HepG2 (cell line): ENCODE measurements around the gene SLC45A3. TPM values are rescaled to one million over a fixed set of nuclear protein-coding genes. Genes with fewer than 3 reads are reported as not detected.
"Not testable (repeated sequence)": the region's sequence is repeated elsewhere in the genome, so short reads cannot be mapped to it uniquely, and the experiment has no call there.

ENCODE experiments used
- ATAC-seq: fragments of 200-7000 bp; cut with Tn5 transposase; 3 replicates; pipeline ENCODE4 v1.9.1; 2020; ENCODE audit warnings: mild to moderate bottlenecking, moderate library complexity
- BruUV-seq: library from RNA; stranded (reverse); fragments of 400-500 nt; replicated peaks from 2 replicates; lab custom pipeline; 2021; lab: Mats Ljungman, UMichigan
- CTCF ChIA-PET: fragments of 300-600 bp; formaldehyde crosslinking; extraction: SDS; loops from one replicate; lab custom pipeline; 2021; ENCODE audit warnings: low total read pairs, inconsistent platforms, low intra/inter-chr PET ratio; lab: Yijun Ruan, JAX
- POLR2A ChIA-PET: fragments of 350-600 bp; sonication (Branson Sonifier 250); formaldehyde crosslinking; loops from one replicate; lab custom pipeline; 2020; ENCODE audit warnings: antibody characterized with exemption, inconsistent platforms; lab: Yijun Ruan, JAX
- DNase-seq: peaks from one replicate; pipeline ENCODE4 v3.0.0-alpha.2; 2015; ENCODE audit warnings: low spot score
- FAIRE-seq: peaks from 3 replicates; lab custom pipeline; 2011; peaks lifted over from hg19 to GRCh38; lab: Jason Lieb, UNC
- H2AFZ ChIP-seq: one replicate; pipeline ENCODE4 v1.6.1; 2011; ENCODE audit warnings: low read length, inconsistent platforms
- H3K27ac ChIP-seq: fragments of 300-600 bp; 3 replicates; pipeline ENCODE4 v1.8.0; 2011; ENCODE audit warnings: mixed run types, mild to moderate bottlenecking, mixed read lengths, low read length, inconsistent platforms; ENCODE audit not compliant: insufficient read depth; ENCODE audit errors: extremely low read length
- H3K27me3 ChIP-seq, 2 experiments: fragments of 200-600 bp in 1 of 2; 2 replicates in 1 of 2; 3 replicates in 1 of 2; pipeline versions ENCODE4 v1.6.0 to v1.8.0; 2011; ENCODE audit warnings: low read length in 2 of 2, mild to moderate bottlenecking in 2 of 2, moderate library complexity in 2 of 2, inconsistent platforms in 1 of 2; ENCODE audit not compliant: insufficient read depth in 2 of 2, control insufficient read depth in 1 of 2
- H3K36me3 ChIP-seq, 2 experiments: fragments of 200-600 bp in 1 of 2; replicated peaks in 1 of 2; 2 replicates in 1 of 2; 3 replicates in 1 of 2; pipeline versions ENCODE4 v1.5.1 to v1.8.0; 2011; ENCODE audit warnings: low read length in 2 of 2, inconsistent platforms in 1 of 2; ENCODE audit not compliant: insufficient read depth in 2 of 2, control insufficient read depth in 1 of 2
- H3K4me1 ChIP-seq: 2 replicates; pipeline ENCODE4 v1.5.1; 2012; ENCODE audit warnings: low read length, inconsistent platforms; ENCODE audit not compliant: insufficient read depth
- H3K4me2 ChIP-seq: 2 replicates; pipeline ENCODE4 v1.6.0; 2011; ENCODE audit warnings: low read depth, low read length, inconsistent platforms
- H3K4me3 ChIP-seq, 3 experiments: fragments of 200-600 bp in 1 of 3; sonication (generic), shearing (Covaris generic) in 1 of 3; replicated peaks in 1 of 3; 2 replicates each; pipeline ENCODE4 v1.5.1; 2011 to 2016; ENCODE audit warnings: low read length in 3 of 3, inconsistent platforms in 2 of 3, low read depth in 2 of 3, mild to moderate bottlenecking in 2 of 3, control low read depth in 1 of 3, mixed read lengths in 1 of 3; ENCODE audit not compliant: insufficient read depth in 1 of 3
- H3K79me2 ChIP-seq: one replicate; pipeline ENCODE4 v1.6.1; 2011; ENCODE audit warnings: low read length, inconsistent platforms; ENCODE audit not compliant: insufficient read depth
- H3K9ac ChIP-seq: 2 replicates; pipeline ENCODE4 v1.6.0; 2011; ENCODE audit warnings: mild to moderate bottlenecking, low read depth, low read length, inconsistent platforms; ENCODE audit not compliant: insufficient read depth
- H3K9me3 ChIP-seq: 2 replicates; pipeline ENCODE4 v1.5.1; 2012; ENCODE audit warnings: mild to moderate bottlenecking, low read length
- H4K20me1 ChIP-seq: 2 replicates; pipeline ENCODE4 v1.6.0; 2011; ENCODE audit warnings: inconsistent platforms, mild to moderate bottlenecking, low read length, moderate library complexity; ENCODE audit not compliant: insufficient read depth
- AKNA ChIP-seq: sonication (generic); formaldehyde crosslinking; IDR thresholded peaks from 2 replicates; pipeline ENCODE4 v1.4.0; 2020; ENCODE audit warnings: missing genetic modification reagents, borderline replicate concordance
- CREB1 ChIP-seq, 2 experiments: fragments of 450-650 bp in 1 of 2; IDR thresholded peaks; 2 replicates each; pipeline ENCODE4 v1.6.1; 2016 to 2017; ENCODE audit warnings: control low read depth in 1 of 2, mild to moderate bottlenecking in 1 of 2, missing compliant biosample characterization in 1 of 2, missing genetic modification characterization in 1 of 2
- EED ChIP-seq: sonication (generic); formaldehyde crosslinking; IDR thresholded peaks from 2 replicates; pipeline ENCODE4 v1.5.0; 2020; ENCODE audit warnings: mild to moderate bottlenecking, missing genetic modification reagents
- MXI1 ChIP-seq: IDR thresholded peaks from 3 replicates; pipeline ENCODE4 v1.6.1; 2012; ENCODE audit warnings: low read depth, low read length, inconsistent platforms, borderline replicate concordance
- MYPOP ChIP-seq: sonication (generic); formaldehyde crosslinking; IDR thresholded peaks from 2 replicates; pipeline ENCODE4 v1.8.1; 2023; ENCODE audit warnings: mild to moderate bottlenecking, moderate library complexity, missing genetic modification reagents
- SOX5 ChIP-seq: IDR thresholded peaks from 2 replicates; pipeline ENCODE4 v1.6.1; 2016; ENCODE audit warnings: borderline replicate concordance
- THAP8 ChIP-seq: sonication (generic); formaldehyde crosslinking; IDR thresholded peaks from 2 replicates; pipeline ENCODE4 v1.5.1; 2020; ENCODE audit warnings: missing genetic modification reagents, mild to moderate bottlenecking, borderline replicate concordance
- WIZ ChIP-seq: sonication (generic); formaldehyde crosslinking; IDR thresholded peaks from 2 replicates; pipeline ENCODE4 v1.5.1; 2020; ENCODE audit warnings: mild to moderate bottlenecking, missing genetic modification reagents
- ZEB1 ChIP-seq: IDR thresholded peaks from 2 replicates; pipeline ENCODE4 v1.6.1; 2012; ENCODE audit warnings: mild to moderate bottlenecking, low read depth, inconsistent platforms; ENCODE audit not compliant: insufficient replicate concordance
- ZFP36L1 ChIP-seq: sonication (generic); formaldehyde crosslinking; IDR thresholded peaks from 2 replicates; pipeline ENCODE4 v1.8.0; 2022; ENCODE audit warnings: mild to moderate bottlenecking, missing genetic modification reagents, moderate library complexity
- ZNF772 ChIP-seq: sonication (generic); formaldehyde crosslinking; IDR thresholded peaks from 2 replicates; pipeline ENCODE4 v1.5.0; 2020; ENCODE audit warnings: mild to moderate bottlenecking, missing genetic modification reagents
- WGBS: methylation state at CpG from one replicate; pipeline ENCODE4 v1.1.6; 2017; ENCODE audit warnings: low lambda C conversion rate; 5-methylcytosine and 5-hydroxymethylcytosine counted together
- in situ Hi-C: cut with HindIII; loops from 2 replicates; pipeline ENCODE4 v1.10.0; 2017; ENCODE audit warnings: low pct_unique_long_range_greater_than_20kb; ENCODE audit not compliant: extremely low pct_ligation_motif_present
- intact Hi-C: fragments of 100-400 bp; cut with micrococcal nuclease; formaldehyde crosslinking; loops from one replicate; pipeline ENCODE4 v1.10.0; 2022; ENCODE audit not compliant: unreplicated experiment
- polyA plus RNA-seq, 8 experiments: library from polyadenylated mRNA; depleted of rRNA in 3 of 8; stranded (reverse) in 7 of 8; unstranded in 1 of 8; fragments of >200 nt; fragmentation: Illumina TruSeq in 4 of 8; extraction: Trizol in 4 of 8; gene quantifications; 2 replicates each; pipeline versions ENCODE4 v1.2.1 to v1.2.3, GENCODE V29; 2011 to 2016; ENCODE audit warnings: low read depth in 4 of 8, missing spikeins in 1 of 8, mixed read lengths in 1 of 8; ENCODE audit not compliant: insufficient read depth in 1 of 8
- total RNA-seq, 5 experiments: library from RNA; depleted of rRNA; stranded (reverse); fragments of >200 nt; fragmentation: Illumina TruSeq; extraction: Trizol; gene quantifications; 2 replicates each; pipeline ENCODE4 v1.2.3, GENCODE V29; 2016; ENCODE audit warnings: low read depth in 1 of 5

The SLC45A3 gene
- total and polyA plus RNA-seq, 2 of the 13 experiments (the other 11 are each of a cell fraction or from before 2014, with no cell fraction given) = 3.4 to 4.1 TPM

GRCh38 chr1:205725514-205725913 lies 45.2 kb upstream of the SLC45A3 start:
- H3K4me2 ChIP-seq = no peak overlapping the region
- H3K9me3 ChIP-seq = no peaks in the 10 kb centered on the region
- no TSS peak for BruUV-seq
- TF ChIP-seq CREB1 (IDR thresholded peaks at IDR 0.05) (no peak), CREB1 (CRISPR knock-in tag; IDR thresholded peaks at IDR 0.05) (no peak), WIZ (CRISPR knock-in tag) (no peak), MYPOP (CRISPR knock-in tag) (no peak), AKNA (CRISPR knock-in tag) (no peak), ZFP36L1 (CRISPR knock-in tag) (no peak), ZEB1 (no peak), ZNF772 (CRISPR knock-in tag) (no peak), MXI1 (no peak), SOX5 (CRISPR knock-in tag) (no peak), THAP8 (CRISPR knock-in tag) (no peak), EED (CRISPR knock-in tag) (no peak)
- no peak overlapping the region for H3K9ac ChIP-seq
- H3K4me3 ChIP-seq = no peak overlapping the region
- no peak for ATAC-seq
- no peak for DNase-seq
- no peak for FAIRE-seq
- POLR2A ChIA-PET = no interaction called here
- H3K27ac ChIP-seq = peak overlapping the region; percentile 38
- no peak overlapping the region for H2AFZ ChIP-seq
- H3K36me3 ChIP-seq = peaks cover 5 to 37% of the 10 kb centered on the region in 2 experiments; a peak in 4 of 5 replicates
- 21% methylated on average over 1 of the region's 1 CpG for WGBS
- peaks cover 56% of the 10 kb centered on the region for H3K4me1 ChIP-seq
- H3K27me3 ChIP-seq = no peaks in the 10 kb centered on the region
- intact Hi-C loops = no loop called here
- in situ Hi-C loops = no loop called here
- CTCF ChIA-PET = no interaction called here
- H3K79me2 ChIP-seq = peaks cover 19% of the 10 kb centered on the region
- peaks cover 2% of the 10 kb centered on the region; the same call in 1 of the 2 replicates for H4K20me1 ChIP-seq

DNA sequence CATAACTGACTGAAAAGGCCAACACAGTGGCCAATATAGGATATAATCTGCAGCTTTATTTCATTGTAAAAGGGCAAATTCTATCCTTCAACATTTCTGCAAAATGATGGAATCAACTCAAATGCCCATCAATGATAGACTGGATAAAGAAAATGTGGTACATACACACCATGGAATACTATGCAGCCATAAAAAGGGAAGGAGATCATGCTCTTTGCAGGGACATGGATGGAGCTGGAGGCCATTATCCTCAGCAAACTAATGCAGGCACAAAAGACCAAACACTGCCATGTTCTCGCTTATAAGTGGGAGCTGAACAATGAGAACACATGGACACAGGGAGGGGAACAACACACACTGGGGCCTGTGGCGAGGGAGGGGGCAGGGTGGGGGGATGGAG lies 40.4 kb upstream of the SLC45A3 start:
- H3K36me3 ChIP-seq = peaks cover 16 to 58% of the 10 kb centered on the region in 2 experiments
- ATAC-seq = not testable (repeated sequence)

More for the DNA sequence above, 40.4 kb upstream of the SLC45A3 start:
- DNase-seq, CTCF ChIA-PET, H3K27me3 ChIP-seq, H3K79me2 ChIP-seq, BruUV-seq, H2AFZ ChIP-seq, H3K4me2 ChIP-seq, POLR2A ChIA-PET, in situ Hi-C loops, H3K4me3 ChIP-seq, intact Hi-C loops, H3K9ac ChIP-seq, H3K27ac ChIP-seq, H3K9me3 ChIP-seq, FAIRE-seq, H4K20me1 ChIP-seq: not testable (repeated sequence)
- peaks cover 31% of the 10 kb centered on the region for H3K4me1 ChIP-seq
- 98% methylated on average over 2 of the region's 2 CpGs for WGBS
